SK-N-MC (cell line): ENCODE results near the gene ATOH1.

Experiments
- DNase-seq: peaks from one replicate; pipeline ENCODE4 v3.0.0-alpha.2; 2011; ENCODE audit warnings: low read depth, low spot score
- H3K27ac ChIP-seq: fragments of 200-600 bp; sonication (generic); 2 replicates; pipeline ENCODE4 v1.5.1; 2016; ENCODE audit warnings: mixed run types
- H3K36me3 ChIP-seq: fragments of 200-600 bp; sonication (generic); 2 replicates; pipeline ENCODE4 v1.6.1; 2017; ENCODE audit warnings: antibody characterized with exemption, low read length, mixed read lengths; ENCODE audit not compliant: insufficient read depth
- H3K4me3 ChIP-seq: fragments of 200-600 bp; sonication (generic); 2 replicates; pipeline ENCODE4 v1.5.1; 2016
- H3K9ac ChIP-seq: fragments of 200-600 bp; sonication (generic); 2 replicates; pipeline ENCODE4 v1.8.0; 2017; ENCODE audit warnings: mixed run types, mixed read lengths; ENCODE audit not compliant: insufficient read length
- H3K9me3 ChIP-seq: fragments of 200-600 bp; sonication (generic); 2 replicates; pipeline ENCODE4 v1.6.1; 2017; ENCODE audit warnings: low read depth, mild to moderate bottlenecking, antibody characterized with exemption, low read length, moderate library complexity, mixed read lengths
- EZH2 ChIP-seq: fragments of 200-600 bp; sonication (generic); IDR thresholded peaks from one replicate; pipeline ENCODE4 v1.6.1; 2017; ENCODE audit warnings: antibody characterized with exemption
- FOXP2 ChIP-seq: optimal IDR thresholded peaks from 2 replicates; pipeline ENCODE3; 2011; ENCODE audit warnings: mild to moderate bottlenecking, moderate library complexity; ENCODE audit not compliant: insufficient read depth; ENCODE audit errors: extremely low read length, control extremely low read depth
- POLR2AphosphoS5 ChIP-seq: IDR thresholded peaks from 2 replicates; pipeline ENCODE4 v1.6.1; 2012; ENCODE audit warnings: mild to moderate bottlenecking, low read depth, low read length, borderline replicate concordance

ATOH1 gene

DNA sequence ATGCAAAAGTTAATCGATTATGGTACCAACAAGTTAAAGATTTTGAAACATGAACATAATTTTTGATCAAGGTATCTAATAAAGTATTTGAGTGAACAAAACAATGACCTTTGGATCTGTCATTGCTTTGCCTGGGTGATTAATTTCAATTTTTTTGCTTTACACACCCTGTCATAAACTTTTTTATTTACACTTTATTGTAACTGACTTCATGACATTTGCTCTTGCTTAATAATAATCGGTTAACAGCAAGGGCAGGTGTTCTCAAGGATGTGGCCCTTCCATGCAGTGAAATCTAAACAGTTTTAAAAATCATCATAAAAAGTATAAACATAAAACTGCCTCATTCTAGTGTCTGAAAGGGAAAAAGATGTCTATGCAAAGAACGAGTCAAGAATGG lies 24.1 kb downstream of the ATOH1 start:
- no peaks in the 10 kb centered on the region for H3K36me3 ChIP-seq
- H3K27ac ChIP-seq: no peak overlapping the region
- no peak overlapping the region for H3K4me3 ChIP-seq
- no peaks in the 10 kb centered on the region for H3K9me3 ChIP-seq
- no peak for DNase-seq
- TF ChIP-seq POLR2AphosphoS5: no peak
- no peak for TF ChIP-seq EZH2
- no peak for TF ChIP-seq FOXP2
- H3K9ac ChIP-seq: no peak overlapping the region

DNA sequence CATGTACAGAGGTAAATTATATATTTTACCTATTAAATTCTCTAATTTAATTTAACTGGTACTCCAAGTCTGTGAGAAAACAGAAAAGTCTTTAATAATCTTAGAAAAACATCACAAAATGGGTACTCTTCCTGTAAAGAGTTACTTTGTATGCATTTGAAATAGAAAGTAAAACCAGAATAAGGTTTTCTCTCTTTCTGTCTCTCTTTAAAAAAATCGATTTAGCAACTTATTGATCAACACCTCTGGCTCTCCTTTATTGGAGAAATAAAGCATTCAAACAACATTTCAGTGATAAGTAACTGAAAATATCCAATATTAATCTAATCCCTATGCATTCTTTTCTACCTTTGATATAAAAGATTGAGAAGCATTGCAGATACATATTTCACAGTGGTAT lies 27.4 kb downstream of the ATOH1 start:
- Histone ChIP-seq H3K4me3 (no peak overlapping the region), H3K9me3 (no peaks in the 10 kb centered on the region), H3K36me3 (no peaks in the 10 kb centered on the region), H3K9ac (no peak overlapping the region), H3K27ac (no peak overlapping the region)
- no peak for DNase-seq
- TF ChIP-seq EZH2 (no peak), FOXP2 (no peak), POLR2AphosphoS5 (no peak)

DNA sequence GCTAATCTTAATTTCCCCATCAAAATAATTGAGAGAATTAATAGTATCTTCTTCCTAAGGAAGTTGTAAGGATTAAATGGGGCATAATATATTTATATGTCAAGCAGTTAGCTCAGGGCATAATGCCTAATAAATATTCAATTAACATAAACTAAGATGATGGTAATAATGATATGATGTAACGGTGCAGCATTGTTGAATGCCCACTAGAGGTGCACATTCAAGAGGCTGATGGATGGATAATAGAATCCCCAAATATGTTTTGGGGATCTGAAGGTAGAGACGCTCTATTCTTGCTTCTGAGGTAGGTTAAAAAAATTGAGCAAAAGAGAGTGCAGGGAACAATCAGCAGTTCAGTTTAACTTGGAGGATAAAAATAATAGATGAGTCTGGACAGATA lies 37.1 kb downstream of the ATOH1 start:
- DNase-seq: no peak
- H3K27ac ChIP-seq: no peak overlapping the region

DNA sequence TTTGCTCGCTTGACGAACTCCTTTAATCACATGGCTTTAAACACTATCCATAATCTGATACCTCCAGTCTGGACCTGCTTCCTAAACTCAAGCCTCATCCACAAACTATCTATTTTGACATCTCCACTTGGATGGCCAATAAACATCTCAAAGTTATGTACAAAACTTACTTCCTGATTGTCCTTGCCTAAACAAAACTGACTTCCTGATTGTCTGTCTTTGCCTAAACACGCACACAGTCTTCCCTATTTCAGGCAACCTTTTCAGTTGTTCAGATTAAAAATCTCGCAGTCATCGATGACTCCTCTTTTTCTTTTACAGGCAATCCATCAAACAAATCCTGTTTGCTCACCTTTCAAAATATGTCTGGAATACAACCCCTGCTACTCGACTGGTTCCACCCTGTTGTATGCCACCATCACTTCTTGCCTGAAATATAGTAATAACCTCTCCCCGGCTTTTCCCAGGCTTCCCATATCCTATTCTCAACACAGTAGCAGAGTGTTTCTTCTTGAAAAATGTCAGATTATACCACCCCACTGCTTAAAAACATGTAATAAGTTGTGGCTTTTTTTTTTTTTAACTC lies 39.0 kb downstream of the ATOH1 start:
- no peak overlapping the region for H3K9ac ChIP-seq
- H3K4me3 ChIP-seq: no peak overlapping the region
- H3K9me3 ChIP-seq: no peaks in the 10 kb centered on the region
- DNase-seq: no peak
- no peaks in the 10 kb centered on the region for H3K36me3 ChIP-seq
- H3K27ac ChIP-seq: no peak overlapping the region
- TF ChIP-seq FOXP2 (no peak), POLR2AphosphoS5 (no peak), EZH2 (no peak)

More for the DNA sequence above, 37.1 kb downstream of the ATOH1 start:
- H3K9ac ChIP-seq: no peak overlapping the region
- TF ChIP-seq FOXP2 (no peak), POLR2AphosphoS5 (no peak), EZH2 (no peak)
- no peaks in the 10 kb centered on the region for H3K36me3 ChIP-seq
- no peaks in the 10 kb centered on the region for H3K9me3 ChIP-seq
- H3K4me3 ChIP-seq: no peak overlapping the region

DNA sequence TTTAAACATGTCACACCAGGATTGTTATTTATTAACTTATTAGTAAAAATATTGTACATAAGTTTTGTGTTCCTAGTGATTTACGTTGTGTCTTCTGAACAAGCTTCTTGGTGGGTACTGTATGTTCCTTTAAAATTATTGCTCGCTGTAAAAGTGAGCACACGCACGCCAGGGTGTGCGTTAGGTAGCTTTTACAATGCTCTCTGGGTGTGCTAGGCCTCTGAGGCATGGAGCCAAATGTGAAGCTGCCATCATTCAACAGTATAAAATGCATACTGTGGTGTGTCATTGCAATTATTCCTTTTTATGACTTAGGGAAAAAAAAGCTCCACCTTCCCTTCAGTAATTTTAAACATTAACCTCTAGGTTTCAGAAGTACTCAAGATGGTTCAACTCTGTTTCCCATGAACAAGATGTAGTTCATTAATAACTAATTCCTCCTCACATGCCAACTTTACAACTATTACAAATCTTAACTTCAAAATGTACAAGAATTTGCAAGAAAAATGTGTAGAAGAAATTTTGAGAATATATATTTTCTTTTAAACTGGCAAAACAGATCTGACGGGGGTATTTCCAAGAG lies 42.4 kb downstream of the ATOH1 start:
- Histone ChIP-seq H3K4me3 (no peak overlapping the region), H3K9ac (no peak overlapping the region), H3K9me3 (no peaks in the 10 kb centered on the region), H3K27ac (no peak overlapping the region), H3K36me3 (no peaks in the 10 kb centered on the region)
- TF ChIP-seq POLR2AphosphoS5 (no peak), FOXP2 (no peak), EZH2 (no peak)
- DNase-seq: no peak

DNA sequence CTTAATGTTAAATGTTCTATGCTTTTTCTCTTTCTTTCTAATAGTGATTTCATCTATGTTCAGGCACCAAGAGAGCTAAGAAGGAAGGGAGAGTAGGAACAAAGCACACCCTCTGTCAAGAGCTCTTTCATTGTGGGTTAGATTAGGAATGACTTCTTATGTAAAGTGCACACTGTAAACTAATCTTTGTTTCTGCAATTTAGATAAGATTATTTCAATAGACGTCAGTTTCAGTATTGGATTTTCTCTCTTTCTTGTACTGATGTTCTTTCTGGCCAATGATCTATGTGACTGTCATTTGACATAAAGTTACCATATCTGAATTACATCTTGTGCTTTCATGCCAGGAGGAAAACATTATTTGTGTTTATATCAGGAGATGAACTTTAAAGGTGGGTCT lies 48.2 kb downstream of the ATOH1 start:
- Histone ChIP-seq H3K9me3 (no peaks in the 10 kb centered on the region), H3K9ac (no peak overlapping the region), H3K36me3 (no peaks in the 10 kb centered on the region), H3K27ac (no peak overlapping the region), H3K4me3 (no peak overlapping the region)
- TF ChIP-seq POLR2AphosphoS5 (no peak), FOXP2 (no peak), EZH2 (no peak)
- DNase-seq: no peak

DNA sequence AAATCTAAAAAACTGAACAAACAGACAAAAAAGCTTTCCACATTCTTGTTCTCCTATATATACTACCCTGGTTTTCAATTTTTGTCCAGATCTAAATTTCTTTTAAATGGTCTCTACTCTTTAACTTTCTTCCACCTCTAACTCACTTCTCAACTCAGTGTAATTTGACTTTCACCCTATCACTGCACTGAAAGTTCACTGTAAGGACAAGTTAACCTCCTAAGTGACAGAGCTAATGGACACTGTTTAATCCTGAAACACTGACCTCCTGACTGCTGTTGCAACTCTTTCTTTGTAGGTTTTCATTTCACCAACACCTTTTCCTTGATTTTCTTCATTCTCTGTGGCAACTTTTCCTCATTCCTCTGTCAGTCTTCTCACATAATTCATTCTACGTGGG lies 50.0 kb downstream of the ATOH1 start:
- Histone ChIP-seq H3K36me3 (no peaks in the 10 kb centered on the region), H3K4me3 (no peak overlapping the region), H3K27ac (no peak overlapping the region), H3K9me3 (no peaks in the 10 kb centered on the region), H3K9ac (no peak overlapping the region)
- TF ChIP-seq POLR2AphosphoS5 (no peak), EZH2 (no peak), FOXP2 (no peak)
- DNase-seq: no peak

DNA sequence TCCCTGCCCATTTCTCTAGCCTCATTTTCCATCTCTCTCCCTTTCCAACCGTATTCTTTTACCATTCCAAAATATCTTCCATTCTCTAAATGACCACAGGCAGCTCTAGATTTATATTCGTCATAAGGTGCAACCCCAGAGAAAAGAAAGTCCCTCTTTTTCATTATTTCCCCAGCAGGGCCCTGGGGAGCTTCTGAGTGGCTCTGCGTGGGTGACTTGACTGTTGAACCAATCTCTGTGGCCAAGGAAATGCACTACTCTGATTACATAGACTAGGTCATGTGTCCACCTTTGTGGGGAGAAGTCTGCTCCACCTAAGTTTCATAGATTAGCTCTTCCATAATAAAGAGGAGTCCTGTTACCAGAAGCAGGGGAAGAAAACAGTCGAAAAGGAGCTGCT lies 51.4 kb downstream of the ATOH1 start:
- H3K36me3 ChIP-seq: no peaks in the 10 kb centered on the region
- no peak overlapping the region for H3K27ac ChIP-seq
- TF ChIP-seq POLR2AphosphoS5 (no peak), EZH2 (no peak), FOXP2 (no peak)
- H3K9ac ChIP-seq: no peak overlapping the region
- DNase-seq: no peak
- H3K4me3 ChIP-seq: no peak overlapping the region
- no peaks in the 10 kb centered on the region for H3K9me3 ChIP-seq
